Measurements from ENCODE around the gene TSFM. TPM values are rescaled to one million over a fixed set of nuclear protein-coding genes. Genes with fewer than 3 reads are reported as not detected.
A peak's percentile ranks its signal among the peaks of the same experiment; 100 is the strongest.

The TSFM gene
- total RNA-seq, 1 donor from 2014 or later, result 25.8 TPM

DNA sequence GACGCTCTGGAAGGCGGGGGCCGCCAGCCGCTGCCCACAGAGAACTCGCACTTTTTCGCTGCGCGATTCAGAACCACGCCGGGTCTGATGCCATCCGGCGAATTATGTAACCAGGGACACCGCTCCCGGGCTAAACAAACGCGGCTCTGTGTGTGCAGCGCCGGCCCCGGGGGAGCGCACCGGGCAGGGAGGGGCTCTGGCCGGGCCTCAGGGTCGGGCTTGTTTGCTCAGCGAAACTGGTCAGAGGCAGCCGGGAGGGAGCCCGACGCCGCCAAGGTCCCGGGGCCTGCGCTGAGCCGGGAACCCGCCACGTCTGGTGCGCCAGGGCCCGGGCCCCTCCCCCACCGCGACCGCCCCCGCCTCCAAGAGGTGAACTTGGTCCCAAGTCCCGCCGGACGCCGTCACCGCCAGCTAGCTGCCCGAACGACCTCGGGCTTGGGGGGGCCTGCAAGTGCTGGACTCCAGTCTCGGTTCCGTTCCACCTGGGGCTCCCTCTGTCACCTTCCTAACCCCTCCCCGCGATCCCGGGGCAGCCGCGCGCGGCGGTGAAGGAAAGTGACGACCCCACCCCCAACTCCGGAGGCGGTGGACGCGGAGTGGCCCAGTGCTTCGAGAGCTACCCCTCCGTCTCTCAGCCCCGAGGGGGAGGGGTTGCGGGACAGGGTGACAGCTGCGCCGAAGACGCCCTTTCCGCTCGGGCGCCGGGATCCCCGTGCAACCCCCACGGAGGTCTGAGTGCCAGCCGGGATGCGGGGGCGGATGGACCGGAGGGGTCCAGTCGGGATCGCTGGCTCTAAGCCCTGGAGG, 63.1 kb downstream of the TSFM start:
- H3K4me3 Mint-ChIP-seq (ENCODE audit: unreplicated experiment), result peak overlapping the region; percentile 93
- no peaks in the 10 kb centered on the region for H3K9me3 Mint-ChIP-seq (ENCODE audit: unreplicated experiment)
- DNase-seq (ENCODE audit: low spot score), result peak; percentile 68
- H3K27ac Mint-ChIP-seq (ENCODE audit: unreplicated experiment), result peak overlapping the region; percentile 52
- H3K4me1 Mint-ChIP-seq (ENCODE audit: unreplicated experiment), result peaks cover 55% of the 10 kb centered on the region
- peaks cover 19% of the 10 kb centered on the region for H3K36me3 Mint-ChIP-seq (ENCODE audit: low read depth, unreplicated experiment)
- TF ChIP-seq, protein P1, sequence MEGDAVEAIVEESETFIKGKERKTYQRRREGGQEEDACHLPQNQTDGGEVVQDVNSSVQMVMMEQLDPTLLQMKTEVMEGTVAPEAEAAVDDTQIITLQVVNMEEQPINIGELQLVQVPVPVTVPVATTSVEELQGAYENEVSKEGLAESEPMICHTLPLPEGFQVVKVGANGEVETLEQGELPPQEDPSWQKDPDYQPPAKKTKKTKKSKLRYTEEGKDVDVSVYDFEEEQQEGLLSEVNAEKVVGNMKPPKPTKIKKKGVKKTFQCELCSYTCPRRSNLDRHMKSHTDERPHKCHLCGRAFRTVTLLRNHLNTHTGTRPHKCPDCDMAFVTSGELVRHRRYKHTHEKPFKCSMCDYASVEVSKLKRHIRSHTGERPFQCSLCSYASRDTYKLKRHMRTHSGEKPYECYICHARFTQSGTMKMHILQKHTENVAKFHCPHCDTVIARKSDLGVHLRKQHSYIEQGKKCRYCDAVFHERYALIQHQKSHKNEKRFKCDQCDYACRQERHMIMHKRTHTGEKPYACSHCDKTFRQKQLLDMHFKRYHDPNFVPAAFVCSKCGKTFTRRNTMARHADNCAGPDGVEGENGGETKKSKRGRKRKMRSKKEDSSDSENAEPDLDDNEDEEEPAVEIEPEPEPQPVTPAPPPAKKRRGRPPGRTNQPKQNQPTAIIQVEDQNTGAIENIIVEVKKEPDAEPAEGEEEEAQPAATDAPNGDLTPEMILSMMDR (IDR thresholded peaks at IDR 0.05; ENCODE audit: unreplicated experiment), result no peak
- peaks cover 39% of the 10 kb centered on the region for H3K27me3 Mint-ChIP-seq (ENCODE audit: unreplicated experiment)

DNA sequence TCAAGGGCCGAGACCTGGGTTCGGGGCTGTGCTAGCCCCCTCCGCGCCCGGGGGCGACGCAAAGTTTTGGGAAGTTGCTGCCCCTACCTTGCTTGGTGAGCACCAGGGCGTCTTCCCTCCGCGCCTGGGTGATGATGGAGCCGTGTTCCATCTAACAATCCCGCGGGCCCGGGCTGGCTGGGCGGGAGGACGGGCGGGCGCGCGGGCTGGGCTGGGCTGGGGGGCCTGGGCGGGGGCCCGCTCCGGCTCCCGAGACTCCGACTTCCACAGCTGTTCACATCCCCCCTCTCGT, 63.6 kb downstream of the TSFM start:
- Mint-ChIP-seq H3K4me1 (ENCODE audit: unreplicated experiment) (peaks cover 52% of the 10 kb centered on the region), H3K9me3 (ENCODE audit: unreplicated experiment) (no peaks in the 10 kb centered on the region), H3K4me3 (ENCODE audit: unreplicated experiment) (peak overlapping the region; percentile 83), H3K27ac (ENCODE audit: unreplicated experiment) (peak overlapping the region; percentile 42), H3K36me3 (ENCODE audit: low read depth, unreplicated experiment) (peaks cover 14% of the 10 kb centered on the region), H3K27me3 (ENCODE audit: unreplicated experiment) (peaks cover 40% of the 10 kb centered on the region)
- no peak for DNase-seq (ENCODE audit: low spot score)
- TF ChIP-seq, protein P1 (IDR thresholded peaks at IDR 0.05; ENCODE audit: unreplicated experiment), result no peak

DNA sequence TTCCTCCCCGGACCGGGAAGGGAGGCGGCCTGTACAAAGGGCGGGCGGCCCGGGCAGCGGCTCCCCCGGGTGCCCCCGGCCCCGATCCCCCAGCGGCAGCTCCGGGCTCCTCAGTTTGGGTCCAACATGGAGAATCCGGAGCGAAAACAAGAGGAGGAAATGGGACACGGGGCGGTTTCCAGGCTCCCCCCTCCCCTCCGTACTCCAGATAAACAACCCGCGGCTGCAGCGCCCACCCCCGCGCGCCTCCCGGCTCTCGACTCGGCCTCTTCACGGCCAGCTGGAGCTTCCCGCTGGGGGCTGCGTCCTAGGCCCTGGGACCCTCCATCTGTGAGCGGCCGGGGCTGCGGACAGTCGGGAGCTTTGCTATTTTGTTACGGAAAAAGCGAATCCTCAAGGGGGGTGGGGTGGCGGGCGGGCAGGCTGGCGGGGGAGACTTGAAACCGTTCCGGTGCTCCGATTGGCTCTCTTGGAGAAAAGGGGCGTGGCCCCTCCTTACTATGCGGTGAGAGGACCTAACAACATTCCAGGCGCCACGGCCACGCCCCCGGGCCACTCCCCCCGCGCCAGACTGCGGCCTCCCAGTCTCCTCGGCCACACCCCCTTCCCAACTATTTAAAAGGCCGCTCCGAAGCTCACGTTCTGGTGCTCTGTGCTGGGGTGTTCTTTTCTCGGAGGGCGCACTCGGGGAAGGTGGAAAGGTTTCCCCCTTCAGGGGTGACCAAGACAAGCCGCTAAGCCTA, 64.2 kb downstream of the TSFM start, which contains the start of gene CTDSP2:
CTDSP2 (minus strand) TSS at position 153 of the 743 bp plus-strand sequence. CDS start 294 bp downstream, outside the sequence.
- Mint-ChIP-seq H3K4me3 (ENCODE audit: unreplicated experiment) (peak within 1 kb of the TSS; percentile 84), H3K4me1 (ENCODE audit: unreplicated experiment) (peaks cover 52% of the 10 kb centered on the region)

More for the DNA sequence above, 64.2 kb downstream of the TSFM start, which contains the start of gene CTDSP2:
- Mint-ChIP-seq H3K36me3 (ENCODE audit: low read depth, unreplicated experiment) (peaks cover 12% of the 10 kb centered on the region), H3K27me3 (ENCODE audit: unreplicated experiment) (peaks cover 43% of the 10 kb centered on the region), H3K9me3 (ENCODE audit: unreplicated experiment) (no peaks in the 10 kb centered on the region), H3K27ac (ENCODE audit: unreplicated experiment) (peak within 1 kb of the TSS; percentile 86)
- DNase-seq (ENCODE audit: low spot score), result peak; percentile 98
- TF ChIP-seq, protein P1 (IDR thresholded peaks at IDR 0.05; ENCODE audit: unreplicated experiment), result no peak

Small RNA genes within 50 kb of the gene (microRNA-seq; reads per million reads assigned to microRNA genes)
- 35.0 reads per million, percentile 73 among the genes with 10 or more reads in this experiment for gene MIR26A2 (ENCODE audit: unreplicated experiment)
- gene MIR6759 (ENCODE audit: unreplicated experiment), result 0.28 reads per million

Other genes starting within 250 kb of the TSFM start
- gene DCTN2, start 235.6 kb upstream of the TSFM start, total RNA-seq (ENCODE audit: unreplicated experiment), result 195 TPM
- 0.46 TPM for gene KIF5A, start 232.7 kb upstream of the TSFM start, total RNA-seq (ENCODE audit: unreplicated experiment)
- 18.5 TPM for gene PIP4K2C, start 191.6 kb upstream of the TSFM start, total RNA-seq (ENCODE audit: unreplicated experiment)
- 43.7 TPM for gene DTX3, start 178.0 kb upstream of the TSFM start, total RNA-seq (ENCODE audit: unreplicated experiment)
- 20.0 TPM for gene ARHGEF25, start 171.4 kb upstream of the TSFM start, total RNA-seq (ENCODE audit: unreplicated experiment)
- 1.3 TPM for gene B4GALNT1, start 149.6 kb upstream of the TSFM start, total RNA-seq (ENCODE audit: unreplicated experiment)
- gene OS9, start 88.7 kb upstream of the TSFM start, total RNA-seq (ENCODE audit: unreplicated experiment), result 220 TPM
- 27.0 TPM for gene AGAP2, start 44.0 kb upstream of the TSFM start, total RNA-seq (ENCODE audit: unreplicated experiment)
- 21.8 TPM for gene TSPAN31, start 37.7 kb upstream of the TSFM start, total RNA-seq (ENCODE audit: unreplicated experiment)
- 120 TPM for gene CDK4, start 30.5 kb upstream of the TSFM start, total RNA-seq (ENCODE audit: unreplicated experiment)
- gene MARCHF9, start 27.7 kb upstream of the TSFM start, total RNA-seq (ENCODE audit: unreplicated experiment), result 2.3 TPM
- gene CYP27B1, start 15.7 kb upstream of the TSFM start, total RNA-seq (ENCODE audit: unreplicated experiment), result 1.4 TPM
- gene METTL1, start 10.7 kb upstream of the TSFM start, total RNA-seq (ENCODE audit: unreplicated experiment), result 10.6 TPM
- 8.6 TPM for gene EEF1AKMT3, start 10.2 kb upstream of the TSFM start, total RNA-seq (ENCODE audit: unreplicated experiment)
- 4.5 TPM for gene AVIL, start 35.9 kb downstream of the TSFM start, total RNA-seq (ENCODE audit: unreplicated experiment)
- 181 TPM for gene CTDSP2, start 63.9 kb downstream of the TSFM start, total RNA-seq (ENCODE audit: unreplicated experiment)
- gene ATP23, start 158.8 kb downstream of the TSFM start, total RNA-seq (ENCODE audit: unreplicated experiment), result 3.1 TPM